ENCODE measurements around the gene OSTC.

DNA sequence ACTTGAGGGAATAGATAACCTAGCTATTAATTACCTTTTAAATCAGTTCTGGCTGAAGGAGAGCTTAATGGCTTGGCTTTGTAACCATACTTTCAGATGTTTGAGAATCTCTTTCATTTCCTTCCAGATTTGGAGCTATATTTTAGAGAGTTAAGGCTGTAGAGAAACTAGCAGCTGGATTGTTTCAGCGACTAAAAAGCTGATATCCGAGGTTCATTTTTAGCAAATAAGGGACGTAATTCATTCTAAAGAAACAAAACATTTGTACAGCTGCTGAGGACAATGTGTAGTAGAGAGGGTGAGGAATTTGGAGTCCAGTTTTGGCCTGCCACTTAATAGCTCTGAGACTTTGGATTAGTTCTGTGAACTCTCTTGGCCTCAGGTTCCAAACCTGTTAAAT lies 12.2 kb downstream of the OSTC start:
- TF ChIP-seq TBL1XR1 (IDR thresholded peaks at IDR 0.05; ENCODE audit: borderline replicate concordance, low read length, partially characterized antibody) (no peak), ZNF207 (IDR thresholded peaks at IDR 0.05; ENCODE audit: borderline replicate concordance) (no peak), ZNF274 (CRISPR knock-in tag; IDR thresholded peaks at IDR 0.05) (no peak), ZBTB1 (CRISPR knock-in tag; IDR thresholded peaks at IDR 0.05; ENCODE audit: borderline replicate concordance) (no peak), TARDBP (CRISPR knock-in tag; IDR thresholded peaks at IDR 0.05) (no peak), ZNF282 (IDR thresholded peaks at IDR 0.05; ENCODE audit: partially characterized antibody) (no peak), ZNF317 (CRISPR knock-in tag; IDR thresholded peaks at IDR 0.05) (no peak), ELF3 (CRISPR knock-in tag; IDR thresholded peaks at IDR 0.05) (no peak), KDM6A (CRISPR knock-in tag; IDR thresholded peaks at IDR 0.05; ENCODE audit: low read depth) (no peak), ZNF629 (CRISPR knock-in tag; conservative IDR thresholded peaks at IDR 0.05) (no peak), ZFP82 (CRISPR knock-in tag; IDR thresholded peaks at IDR 0.05; ENCODE audit: borderline replicate concordance) (no peak), MED1 (CRISPR knock-in tag; IDR thresholded peaks at IDR 0.05) (no peak), RAD21 (CRISPR knock-in tag; IDR thresholded peaks at IDR 0.05) (no peak)
- TF ChIP-seq, protein P1, sequence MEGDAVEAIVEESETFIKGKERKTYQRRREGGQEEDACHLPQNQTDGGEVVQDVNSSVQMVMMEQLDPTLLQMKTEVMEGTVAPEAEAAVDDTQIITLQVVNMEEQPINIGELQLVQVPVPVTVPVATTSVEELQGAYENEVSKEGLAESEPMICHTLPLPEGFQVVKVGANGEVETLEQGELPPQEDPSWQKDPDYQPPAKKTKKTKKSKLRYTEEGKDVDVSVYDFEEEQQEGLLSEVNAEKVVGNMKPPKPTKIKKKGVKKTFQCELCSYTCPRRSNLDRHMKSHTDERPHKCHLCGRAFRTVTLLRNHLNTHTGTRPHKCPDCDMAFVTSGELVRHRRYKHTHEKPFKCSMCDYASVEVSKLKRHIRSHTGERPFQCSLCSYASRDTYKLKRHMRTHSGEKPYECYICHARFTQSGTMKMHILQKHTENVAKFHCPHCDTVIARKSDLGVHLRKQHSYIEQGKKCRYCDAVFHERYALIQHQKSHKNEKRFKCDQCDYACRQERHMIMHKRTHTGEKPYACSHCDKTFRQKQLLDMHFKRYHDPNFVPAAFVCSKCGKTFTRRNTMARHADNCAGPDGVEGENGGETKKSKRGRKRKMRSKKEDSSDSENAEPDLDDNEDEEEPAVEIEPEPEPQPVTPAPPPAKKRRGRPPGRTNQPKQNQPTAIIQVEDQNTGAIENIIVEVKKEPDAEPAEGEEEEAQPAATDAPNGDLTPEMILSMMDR (CRISPR knock-in tag; IDR thresholded peaks at IDR 0.05): no peak

Data from HepG2 (cell line).